SK-N-SH treated with all-trans-retinoic acid at 6 μM for 48 hours (cell line): ENCODE results near the gene MAP1A.

ENCODE experiments used
- ATAC-seq: fragments of 200-7000 bp; cut with Tn5 transposase; 3 replicates; pipeline ENCODE4 v1.9.1; 2020; ENCODE audit warnings: mild to moderate bottlenecking, moderate library complexity
- ARNTL ChIP-seq: fragments of 450-650 bp; formaldehyde crosslinking; IDR thresholded peaks from 2 replicates; pipeline ENCODE4 v1.5.0; 2020; ENCODE audit warnings: low read depth, mild to moderate bottlenecking, moderate library complexity, borderline replicate concordance
- BACH2 ChIP-seq: fragments of 250-450 bp; sonication (Bioruptor Pico); IDR thresholded peaks from 2 replicates; pipeline ENCODE4 v1.9.0; 2021; ENCODE audit warnings: mild to moderate bottlenecking, borderline replicate concordance
- CSDC2 ChIP-seq: fragments of 250-450 bp; sonication (Bioruptor Pico); IDR thresholded peaks from 2 replicates; pipeline ENCODE4 v1.5.0; 2020; ENCODE audit warnings: mild to moderate bottlenecking, moderate library complexity
- CSRNP3 ChIP-seq: fragments of 250-450 bp; sonication (Bioruptor Pico); IDR thresholded peaks from 2 replicates; pipeline ENCODE4 v1.5.1; 2021; ENCODE audit warnings: mild to moderate bottlenecking, moderate library complexity
- ESRRG ChIP-seq: fragments of 250-450 bp; sonication (Bioruptor Pico); IDR thresholded peaks from 2 replicates; pipeline ENCODE4 v1.6.1; 2021; ENCODE audit warnings: mild to moderate bottlenecking
- GLIS3 ChIP-seq: fragments of 250-450 bp; sonication (Bioruptor Pico); IDR thresholded peaks from 2 replicates; pipeline ENCODE4 v1.5.0; 2020; ENCODE audit warnings: mild to moderate bottlenecking, moderate library complexity
- ISL1 ChIP-seq: fragments of 250-450 bp; sonication (Bioruptor Pico); IDR thresholded peaks from 2 replicates; pipeline ENCODE4 v2.1.2; 2022; ENCODE audit warnings: mild to moderate bottlenecking, moderate library complexity
- OSR1 ChIP-seq: fragments of 250-450 bp; sonication (Bioruptor Pico); IDR thresholded peaks from 2 replicates; pipeline ENCODE4 v1.8.0; 2022; ENCODE audit warnings: moderate library complexity, mild to moderate bottlenecking, inconsistent platforms
- PATZ1 ChIP-seq: fragments of 250-450 bp; sonication (Bioruptor Pico); IDR thresholded peaks from 2 replicates; pipeline ENCODE4 v1.8.0; 2020; ENCODE audit warnings: mild to moderate bottlenecking, moderate library complexity, borderline replicate concordance
- POU6F1 ChIP-seq: fragments of 250-450 bp; sonication (Bioruptor Pico); IDR thresholded peaks from 2 replicates; pipeline ENCODE4 v1.8.0; 2021; ENCODE audit warnings: low read depth, mild to moderate bottlenecking, moderate library complexity, borderline replicate concordance
- PPARA ChIP-seq: fragments of 250-450 bp; sonication (Bioruptor Pico); IDR thresholded peaks from 2 replicates; pipeline ENCODE4 v1.5.0; 2020; ENCODE audit warnings: mild to moderate bottlenecking, borderline replicate concordance
- RARB ChIP-seq: fragments of 250-450 bp; sonication (Bioruptor Pico); IDR thresholded peaks from 2 replicates; pipeline ENCODE4 v1.8.0; 2021; ENCODE audit warnings: mild to moderate bottlenecking, moderate library complexity
- SNAI2 ChIP-seq: fragments of 250-450 bp; sonication (Bioruptor Pico); IDR thresholded peaks from 2 replicates; pipeline ENCODE4 v1.5.0; 2020; ENCODE audit warnings: mild to moderate bottlenecking, moderate library complexity
- TCF4 ChIP-seq: fragments of 250-450 bp; sonication (Bioruptor Pico); IDR thresholded peaks from 2 replicates; pipeline ENCODE4 v1.8.0; 2021; ENCODE audit warnings: mild to moderate bottlenecking, moderate library complexity, borderline replicate concordance
- TSHZ2 ChIP-seq: fragments of 250-450 bp; sonication (Bioruptor Pico); IDR thresholded peaks from 2 replicates; pipeline ENCODE4 v1.5.0; 2020; ENCODE audit warnings: mild to moderate bottlenecking, moderate library complexity
- ZC3H10 ChIP-seq: fragments of 250-450 bp; sonication (Bioruptor Pico); IDR thresholded peaks from 2 replicates; pipeline ENCODE4 v1.5.1; 2021; ENCODE audit warnings: mild to moderate bottlenecking, moderate library complexity
- ZFP30 ChIP-seq: fragments of 450-650 bp; formaldehyde crosslinking; IDR thresholded peaks from 2 replicates; pipeline ENCODE4 v1.5.0; 2022; ENCODE audit warnings: mild to moderate bottlenecking, moderate library complexity
- ZNF565 ChIP-seq: fragments of 450-650 bp; formaldehyde crosslinking; conservative IDR thresholded peaks from 2 replicates; pipeline ENCODE4 v1.5.0; 2020; ENCODE audit warnings: low read depth, mild to moderate bottlenecking, moderate library complexity
- ZNF70 ChIP-seq: fragments of 450-650 bp; formaldehyde crosslinking; IDR thresholded peaks from 2 replicates; pipeline ENCODE4 v1.5.0; 2020; ENCODE audit warnings: mild to moderate bottlenecking, moderate library complexity
- TF ChIP-seq, protein P1 (sequence below): fragments of 250-450 bp; sonication (Bioruptor Pico); IDR thresholded peaks from 2 replicates; pipeline ENCODE4 v1.5.1; 2020; ENCODE audit warnings: low read depth, mild to moderate bottlenecking, moderate library complexity

MAP1A gene

DNA sequence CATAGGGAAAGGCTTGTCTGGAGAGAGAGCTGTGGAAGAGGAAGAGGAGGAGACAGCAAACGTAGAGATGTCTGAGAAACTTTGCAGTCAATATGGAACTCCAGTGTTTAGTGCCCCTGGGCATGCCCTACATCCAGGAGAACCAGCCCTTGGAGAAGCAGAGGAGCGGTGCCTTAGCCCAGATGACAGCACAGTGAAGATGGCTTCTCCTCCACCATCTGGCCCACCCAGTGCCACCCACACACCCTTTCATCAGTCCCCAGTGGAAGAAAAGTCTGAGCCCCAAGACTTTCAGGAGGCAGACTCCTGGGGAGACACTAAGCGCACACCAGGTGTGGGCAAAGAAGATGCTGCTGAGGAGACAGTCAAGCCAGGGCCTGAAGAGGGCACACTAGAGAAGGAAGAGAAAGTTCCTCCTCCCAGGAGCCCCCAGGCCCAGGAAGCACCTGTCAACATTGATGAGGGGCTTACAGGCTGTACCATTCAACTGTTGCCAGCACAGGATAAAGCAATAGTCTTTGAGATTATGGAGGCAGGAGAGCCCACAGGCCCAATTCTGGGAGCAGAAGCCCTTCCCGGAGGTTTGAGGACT, 6.9 kb downstream of the MAP1A start:
- TF ChIP-seq ISL1 (CRISPR knock-in tag): no peak
- TF ChIP-seq ZNF70: no peak
- no peak for TF ChIP-seq ESRRG (CRISPR knock-in tag)
- TF ChIP-seq CSDC2 (CRISPR knock-in tag): no peak
- TF ChIP-seq ZNF565 (CRISPR knock-in tag): no peak
- TF ChIP-seq ARNTL (CRISPR knock-in tag): no peak
- TF ChIP-seq PPARA: no peak
- no peak for TF ChIP-seq RARB (CRISPR knock-in tag)
- no peak for TF ChIP-seq POU6F1
- TF ChIP-seq ZC3H10 (CRISPR knock-in tag): no peak
- no peak for TF ChIP-seq OSR1 (CRISPR knock-in tag)
- no peak for TF ChIP-seq TCF4 (CRISPR knock-in tag)
- TF ChIP-seq CSRNP3 (CRISPR knock-in tag): no peak
- no peak for TF ChIP-seq ZFP30 (CRISPR knock-in tag)
- no peak for TF ChIP-seq SNAI2
- no peak for TF ChIP-seq PATZ1 (CRISPR knock-in tag)
- TF ChIP-seq GLIS3 (CRISPR knock-in tag): no peak
- TF ChIP-seq, protein P1, sequence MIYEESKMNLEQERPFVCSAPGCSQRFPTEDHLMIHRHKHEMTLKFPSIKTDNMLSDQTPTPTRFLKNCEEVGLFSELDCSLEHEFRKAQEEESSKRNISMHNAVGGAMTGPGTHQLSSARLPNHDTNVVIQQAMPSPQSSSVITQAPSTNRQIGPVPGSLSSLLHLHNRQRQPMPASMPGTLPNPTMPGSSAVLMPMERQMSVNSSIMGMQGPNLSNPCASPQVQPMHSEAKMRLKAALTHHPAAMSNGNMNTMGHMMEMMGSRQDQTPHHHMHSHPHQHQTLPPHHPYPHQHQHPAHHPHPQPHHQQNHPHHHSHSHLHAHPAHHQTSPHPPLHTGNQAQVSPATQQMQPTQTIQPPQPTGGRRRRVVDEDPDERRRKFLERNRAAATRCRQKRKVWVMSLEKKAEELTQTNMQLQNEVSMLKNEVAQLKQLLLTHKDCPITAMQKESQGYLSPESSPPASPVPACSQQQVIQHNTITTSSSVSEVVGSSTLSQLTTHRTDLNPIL (CRISPR knock-in tag): no peak
- no peak for ATAC-seq

DNA sequence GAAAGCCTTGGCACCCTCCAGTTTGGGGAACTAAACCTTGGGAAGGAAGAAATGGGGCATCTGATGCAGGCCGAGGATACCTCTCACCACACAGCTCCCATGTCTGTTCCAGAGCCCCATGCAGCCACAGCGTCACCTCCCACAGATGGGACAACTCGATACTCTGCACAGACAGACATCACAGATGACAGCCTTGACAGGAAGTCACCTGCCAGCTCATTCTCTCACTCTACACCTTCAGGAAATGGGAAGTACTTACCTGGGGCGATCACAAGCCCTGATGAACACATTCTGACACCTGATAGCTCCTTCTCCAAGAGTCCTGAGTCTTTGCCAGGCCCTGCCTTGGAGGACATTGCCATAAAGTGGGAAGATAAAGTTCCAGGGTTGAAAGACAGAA, 7.7 kb downstream of the MAP1A start:
- no peak for ATAC-seq
- TF ChIP-seq POU6F1: no peak
- TF ChIP-seq ZNF565 (CRISPR knock-in tag): no peak
- no peak for TF ChIP-seq PATZ1 (CRISPR knock-in tag)
- TF ChIP-seq ARNTL (CRISPR knock-in tag): no peak
- TF ChIP-seq CSRNP3 (CRISPR knock-in tag): no peak
- TF ChIP-seq RARB (CRISPR knock-in tag): no peak
- TF ChIP-seq ZFP30 (CRISPR knock-in tag): no peak
- TF ChIP-seq SNAI2: no peak
- no peak for TF ChIP-seq TSHZ2 (CRISPR knock-in tag)
- TF ChIP-seq BACH2 (CRISPR knock-in tag): no peak
- no peak for TF ChIP-seq PPARA
